ENCODE results near the gene SEPTIN7.

DNA sequence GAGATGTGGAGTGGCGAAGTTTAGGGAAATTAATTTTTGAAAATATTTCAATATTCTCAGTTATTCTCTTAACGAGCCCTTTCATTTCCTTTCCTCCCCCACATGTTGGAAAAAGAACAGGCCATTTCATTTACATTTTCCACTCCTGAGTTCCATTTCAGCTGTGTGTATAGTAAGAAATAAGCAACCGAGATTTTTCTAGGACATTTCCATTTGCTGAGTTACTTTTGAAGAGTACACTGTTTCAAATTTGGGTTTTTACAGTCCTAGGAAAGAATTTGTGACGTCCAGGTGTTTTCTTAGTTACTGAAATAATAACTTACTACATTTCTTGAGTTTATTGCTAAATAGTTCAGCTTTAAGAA lies 1.2 kb downstream of the SEPTIN7 start:
- TF ChIP-seq CTCF (IDR thresholded peaks at IDR 0.05; ENCODE audit: insufficient read depth, low read length, poor library complexity, severe bottlenecking): no peak
- no peak for TF ChIP-seq EZH2phosphoT487 (conservative IDR thresholded peaks at IDR 0.05; ENCODE audit: low read length)

Data from SU-DHL-6 (cell line).